Right kidney (tissue), 1 donor: ENCODE data around the gene KLHDC1.

Experiments used
- DNase-seq: peaks from one replicate; pipeline ENCODE4 v3.0.0-alpha.2; 2016

KLHDC1 gene

GRCh38 chr14:49783394-49784014 lies 90.6 kb downstream of the KLHDC1 start:
- no peak for DNase-seq

GRCh38 chr14:49786315-49786714 lies 93.4 kb downstream of the KLHDC1 start:
- DNase-seq = no peak

GRCh38 chr14:49792618-49793017 lies 99.7 kb downstream of the KLHDC1 start:
- DNase-seq = no peak

GRCh38 chr14:49796025-49796424 lies 103.1 kb downstream of the KLHDC1 start:
- DNase-seq = no peak
